Mucosa of descending colon (tissue), 3 donors: ENCODE data around the gene SRRD. TPM values are rescaled to one million over a fixed set of nuclear protein-coding genes. Genes with fewer than 3 reads are reported as not detected.
A peak's percentile ranks its signal among the peaks of the same experiment; 100 is the strongest.

ENCODE experiments used
- ATAC-seq: fragments of 200-7000 bp; cut with Tn5 transposase; one replicate; pipeline ENCODE4 v1.9.1; 2020; ENCODE audit warnings: mild to moderate bottlenecking, moderate library complexity
- DNase-seq, 3 donors: peaks; one replicate each; pipeline ENCODE4 v3.0.0-alpha.2; 2020
- H3K36me3 ChIP-seq: fragments of 200-600 bp; one replicate; pipeline ENCODE4 v1.8.0; 2021; ENCODE audit warnings: low read depth, mild to moderate bottlenecking
- H3K4me1 ChIP-seq: fragments of 200-600 bp; one replicate; pipeline ENCODE4 v1.8.0; 2021; ENCODE audit warnings: low read depth, mild to moderate bottlenecking
- H3K4me3 ChIP-seq: fragments of 200-600 bp; one replicate; pipeline ENCODE4 v1.8.0; 2021; ENCODE audit warnings: mild to moderate bottlenecking
- H3K9me3 ChIP-seq: fragments of 200-600 bp; one replicate; pipeline ENCODE4 v1.8.0; 2021; ENCODE audit warnings: mild to moderate bottlenecking
- intact Hi-C, 2 donors: fragments of 100-400 bp; cut with DNase I in 1 of 2; cut with micrococcal nuclease in 1 of 2; formaldehyde crosslinking; loops; one replicate each; pipeline versions ENCODE4 v1.11.0 to v1.11.1; 2022; cut with DNase I, micrococcal nuclease
- total RNA-seq, 3 donors: library from RNA; stranded (reverse); fragmentation: NEBNext Ultra II Directional in 2 of 3; extraction: Animal tissue kit (Norgen Biotek cat#: 25700) in 2 of 3; gene quantifications; one replicate each; pipeline versions ENCODE4 v1.2.1 to v1.2.4, GENCODE V29; 2021 to 2023
- TF ChIP-seq, protein P1 (sequence below): fragments of 200-600 bp; IDR thresholded peaks from one replicate; pipeline ENCODE4 v1.8.0; 2022; ENCODE audit warnings: antibody characterized with exemption, mild to moderate bottlenecking
- donor health status: DM: no; HTN: no; CAD: no; lungs with moderate emphysema.
- donor health status: DM: no; HTN: no; CAD: no.
- donor health status: DM: no; HTN: yes; CAD: no.

The SRRD gene
- total RNA-seq, 3 donors from 2014 or later: 11.1 to 19.1 (median 11.2) TPM

DNA sequence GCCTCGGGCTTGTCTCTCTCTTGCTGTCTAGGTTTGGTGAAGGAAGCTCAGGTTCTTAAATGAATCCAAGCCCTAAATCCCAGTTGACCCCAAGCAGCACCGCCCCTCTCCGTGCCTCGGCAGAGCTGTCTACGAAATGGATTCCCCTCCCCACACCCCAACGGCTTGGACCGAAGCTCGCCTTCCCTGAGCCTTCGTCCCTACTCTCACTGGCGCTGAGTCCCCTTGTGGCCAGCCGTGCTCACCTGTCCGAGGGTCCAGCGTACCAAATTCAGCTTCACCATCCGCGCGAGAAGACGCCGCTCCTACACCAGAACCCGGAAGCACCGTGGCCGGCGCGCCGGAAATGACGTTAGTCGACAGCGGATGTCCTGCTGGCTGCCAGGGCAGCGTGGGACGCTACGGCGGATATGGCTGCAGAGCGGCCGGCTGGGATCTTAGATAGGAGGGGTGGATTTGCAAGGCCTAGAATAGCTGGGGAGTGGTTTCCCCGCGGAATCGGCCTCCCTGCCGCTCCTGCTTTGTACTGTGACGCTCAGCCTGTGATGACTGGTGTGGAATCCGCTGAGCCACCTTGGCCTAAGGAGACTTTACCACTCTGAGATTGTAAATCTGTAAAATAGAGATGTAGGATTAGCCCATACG, 28.6 kb downstream of the SRRD start, which contains the start of gene TFIP11:
Gene TFIP11 (minus strand): TSS at position 325 of the 645 bp plus-strand sequence. CDS start 2,201 bp downstream, outside the sequence.
- intact Hi-C loops: no loop called here
- no peaks in the 10 kb centered on the region for H3K9me3 ChIP-seq

GRCh38 chr22:26513838-26514237, 30.2 kb downstream of the SRRD start:
- DNase-seq (no peak), ATAC-seq (no peak)
- H3K4me3 ChIP-seq: no peak overlapping the region
- TF ChIP-seq, protein P1, sequence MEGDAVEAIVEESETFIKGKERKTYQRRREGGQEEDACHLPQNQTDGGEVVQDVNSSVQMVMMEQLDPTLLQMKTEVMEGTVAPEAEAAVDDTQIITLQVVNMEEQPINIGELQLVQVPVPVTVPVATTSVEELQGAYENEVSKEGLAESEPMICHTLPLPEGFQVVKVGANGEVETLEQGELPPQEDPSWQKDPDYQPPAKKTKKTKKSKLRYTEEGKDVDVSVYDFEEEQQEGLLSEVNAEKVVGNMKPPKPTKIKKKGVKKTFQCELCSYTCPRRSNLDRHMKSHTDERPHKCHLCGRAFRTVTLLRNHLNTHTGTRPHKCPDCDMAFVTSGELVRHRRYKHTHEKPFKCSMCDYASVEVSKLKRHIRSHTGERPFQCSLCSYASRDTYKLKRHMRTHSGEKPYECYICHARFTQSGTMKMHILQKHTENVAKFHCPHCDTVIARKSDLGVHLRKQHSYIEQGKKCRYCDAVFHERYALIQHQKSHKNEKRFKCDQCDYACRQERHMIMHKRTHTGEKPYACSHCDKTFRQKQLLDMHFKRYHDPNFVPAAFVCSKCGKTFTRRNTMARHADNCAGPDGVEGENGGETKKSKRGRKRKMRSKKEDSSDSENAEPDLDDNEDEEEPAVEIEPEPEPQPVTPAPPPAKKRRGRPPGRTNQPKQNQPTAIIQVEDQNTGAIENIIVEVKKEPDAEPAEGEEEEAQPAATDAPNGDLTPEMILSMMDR: no peak
- H3K4me1 ChIP-seq: peaks cover 14% of the 10 kb centered on the region
- H3K36me3 ChIP-seq: no peaks in the 10 kb centered on the region
- intact Hi-C loops: no loop called here
- H3K9me3 ChIP-seq: no peaks in the 10 kb centered on the region

More for the DNA sequence above, 28.6 kb downstream of the SRRD start, which contains the start of gene TFIP11:
- Histone ChIP-seq H3K4me3 (peak within 1 kb of the TSS; percentile 79), H3K4me1 (peaks cover 14% of the 10 kb centered on the region), H3K36me3 (no peaks in the 10 kb centered on the region)
- TF ChIP-seq, protein P1: no peak
- DNase-seq (peak; percentile 96 to 99 (median 97)), ATAC-seq (peak; percentile 100)

DNA sequence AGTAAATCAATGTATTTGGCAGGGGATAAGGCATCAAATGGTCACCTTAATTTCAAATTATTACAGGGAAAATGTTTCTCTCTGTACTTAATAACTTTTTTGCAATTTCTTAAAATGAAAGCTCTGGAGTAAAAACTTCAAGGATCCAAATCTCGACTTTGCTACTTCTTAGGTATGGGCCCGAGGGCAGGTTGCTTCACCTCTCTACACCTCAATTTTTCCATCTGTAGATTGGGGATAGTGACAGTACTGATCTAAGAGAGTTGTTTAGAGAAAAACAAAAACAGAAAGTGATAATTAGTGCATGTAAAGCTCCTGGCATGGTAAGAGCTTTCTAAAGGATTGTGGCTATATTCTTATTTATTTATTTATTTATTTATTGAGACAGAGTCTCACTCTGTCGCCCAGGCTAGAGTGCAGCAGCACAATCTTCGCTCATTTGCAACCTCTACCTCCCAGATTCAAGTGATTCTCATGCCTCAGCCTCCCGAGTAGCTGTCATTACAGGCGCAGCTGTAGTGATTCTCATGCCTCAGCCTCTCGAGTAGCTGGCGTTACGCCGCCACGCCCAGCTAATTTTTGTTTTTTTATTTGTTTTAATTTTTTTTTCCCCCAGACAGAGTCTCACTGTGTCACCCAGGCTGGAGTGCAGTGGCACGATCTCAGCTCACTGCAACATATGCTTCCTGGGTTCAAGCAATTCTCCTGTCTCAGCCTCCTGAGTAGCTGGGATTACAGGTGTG, 30.9 kb downstream of the SRRD start:
- no peak overlapping the region for H3K4me3 ChIP-seq
- H3K4me1 ChIP-seq: peaks cover 14% of the 10 kb centered on the region
- intact Hi-C loops: no loop called here
- H3K36me3 ChIP-seq: no peaks in the 10 kb centered on the region
- H3K9me3 ChIP-seq: no peaks in the 10 kb centered on the region
- DNase-seq (no peak), ATAC-seq (no peak)
- TF ChIP-seq, protein P1: no peak

DNA sequence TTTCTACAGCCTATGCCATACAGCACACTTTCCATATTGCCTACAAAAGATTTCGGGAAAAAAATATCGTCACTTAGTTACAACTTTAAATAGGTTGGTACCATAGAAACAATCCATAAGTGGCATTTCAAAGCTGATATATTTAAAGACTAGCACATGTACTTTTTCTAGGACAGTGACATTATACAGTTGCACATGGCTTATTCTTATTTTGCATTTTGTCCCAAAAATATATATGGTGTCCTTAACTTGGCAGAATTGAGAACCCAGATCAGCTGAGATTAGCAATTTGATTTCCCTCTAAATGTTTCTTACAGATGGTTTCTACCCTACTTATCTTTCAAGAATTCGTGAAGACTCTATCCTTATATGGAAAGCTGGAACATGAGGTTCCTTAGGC, 32.3 kb downstream of the SRRD start:
- no peaks in the 10 kb centered on the region for H3K36me3 ChIP-seq
- DNase-seq (no peak), ATAC-seq (no peak)
- peaks cover 14% of the 10 kb centered on the region for H3K4me1 ChIP-seq
- intact Hi-C loops: no loop called here
- H3K9me3 ChIP-seq: no peaks in the 10 kb centered on the region
- TF ChIP-seq, protein P1: no peak
- no peak overlapping the region for H3K4me3 ChIP-seq

DNA sequence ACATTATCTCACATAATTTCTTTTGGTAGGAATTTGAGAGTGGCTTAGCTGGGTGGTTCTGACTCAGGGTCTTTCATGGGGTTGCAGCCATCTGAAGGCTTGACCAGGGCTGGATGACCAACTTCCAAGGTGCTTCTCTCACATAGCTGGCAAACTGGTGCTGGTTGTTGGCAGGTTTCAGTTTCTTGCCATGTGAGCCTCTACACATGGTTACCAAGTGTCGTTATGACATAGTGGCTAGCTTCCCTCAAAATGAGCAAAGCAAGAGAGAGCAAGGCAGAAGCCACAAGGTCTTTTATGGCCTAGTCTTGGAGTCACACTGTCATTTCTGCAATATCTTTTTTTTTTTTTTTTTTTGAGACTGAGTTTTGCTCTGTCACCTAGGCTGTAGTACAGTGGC, 32.8 kb downstream of the SRRD start:
- Histone ChIP-seq H3K9me3 (no peaks in the 10 kb centered on the region), H3K36me3 (no peaks in the 10 kb centered on the region), H3K4me3 (no peak overlapping the region), H3K4me1 (peaks cover 11% of the 10 kb centered on the region)
- ATAC-seq (no peak), DNase-seq (no peak)
- intact Hi-C loops: no loop called here
- TF ChIP-seq, protein P1: no peak
